Stimulated activated CD8-positive, alpha-beta memory T cell treated with anti-CD3 and anti-CD28 coated beads, Interleukin-15, amount 100 ng/mL, for 24 hours (primary cell): ENCODE measurements around the gene ASF1A.
"Not testable (repeated sequence)": the region's sequence is repeated elsewhere in the genome, so short reads cannot be mapped to it uniquely, and the experiment has no call there.

Source experiments
- DNase-seq: peaks from one replicate; pipeline ENCODE4 v3.0.0-alpha.2; 2020; ENCODE audit warnings: low read depth

The ASF1A gene

GRCh38 chr6:118893807-118894424 lies at the start of gene ASF1A:
TSS of gene ASF1A (plus strand) at chr6:118894152. CDS start at chr6:118894414, 262 bp downstream.
- peak; percentile 95 for DNase-seq

GRCh38 chr6:118844915-118845314 lies 49.0 kb upstream of the ASF1A start:
- no peak for DNase-seq

- no peak for DNase-seq
These were observed 40.5 kb upstream of the ASF1A start for GRCh38 chr6:118853408-118853807.

GRCh38 chr6:118856301-118856700 lies 37.7 kb upstream of the ASF1A start:
- DNase-seq: no peak

- DNase-seq: no peak
These were observed 34.4 kb upstream of the ASF1A start for GRCh38 chr6:118859517-118860064.

- no peak for DNase-seq
These were observed 33.6 kb upstream of the ASF1A start for GRCh38 chr6:118860363-118860762.

- DNase-seq: no peak
These were observed 33.1 kb upstream of the ASF1A start for GRCh38 chr6:118860880-118861279.

GRCh38 chr6:118862443-118862842 lies 31.5 kb upstream of the ASF1A start:
- DNase-seq: no peak

GRCh38 chr6:118864341-118865099 lies 29.4 kb upstream of the ASF1A start:
- DNase-seq: no peak

- DNase-seq: no peak
These were observed 28.9 kb upstream of the ASF1A start for GRCh38 chr6:118865100-118865391.

GRCh38 chr6:118867181-118867580 lies 26.8 kb upstream of the ASF1A start:
- DNase-seq: no peak

- not testable (repeated sequence) for DNase-seq
These were observed 25.1 kb upstream of the ASF1A start for GRCh38 chr6:118868901-118869300.

- no peak for DNase-seq
These were observed 24.6 kb upstream of the ASF1A start for GRCh38 chr6:118869350-118869749.

- DNase-seq: no peak
These were observed 23.9 kb upstream of the ASF1A start for GRCh38 chr6:118869894-118870589.

GRCh38 chr6:118871331-118871730 lies 22.6 kb upstream of the ASF1A start:
- DNase-seq: no peak

GRCh38 chr6:118872318-118872717 lies 21.6 kb upstream of the ASF1A start:
- no peak for DNase-seq

- DNase-seq: no peak
These were observed 21.2 kb upstream of the ASF1A start for GRCh38 chr6:118872726-118873125.

- DNase-seq: no peak
These were observed 20.7 kb upstream of the ASF1A start for GRCh38 chr6:118873239-118873638.

- no peak for DNase-seq
These were observed 18.3 kb upstream of the ASF1A start for GRCh38 chr6:118875672-118876071.

GRCh38 chr6:118876198-118876597 lies 17.8 kb upstream of the ASF1A start:
- DNase-seq: no peak

- no peak for DNase-seq
These were observed 17.1 kb upstream of the ASF1A start for GRCh38 chr6:118876814-118877213.

- no peak for DNase-seq
These were observed 16.1 kb upstream of the ASF1A start for GRCh38 chr6:118877806-118878205.
